HG03565 (cell line): ENCODE data around the gene STYK1.
"Not testable (repeated sequence)": the region's sequence is repeated elsewhere in the genome, so short reads cannot be mapped to it uniquely, and the experiment has no call there.

Source experiments
- ATAC-seq: cut with Tn5 transposase; IDR thresholded peaks from one replicate; pipeline ENCODE4 v1.9.1; 2021; ENCODE audit warnings: mild to moderate bottlenecking, moderate library complexity; ENCODE audit not compliant: unreplicated experiment

STYK1 gene

DNA sequence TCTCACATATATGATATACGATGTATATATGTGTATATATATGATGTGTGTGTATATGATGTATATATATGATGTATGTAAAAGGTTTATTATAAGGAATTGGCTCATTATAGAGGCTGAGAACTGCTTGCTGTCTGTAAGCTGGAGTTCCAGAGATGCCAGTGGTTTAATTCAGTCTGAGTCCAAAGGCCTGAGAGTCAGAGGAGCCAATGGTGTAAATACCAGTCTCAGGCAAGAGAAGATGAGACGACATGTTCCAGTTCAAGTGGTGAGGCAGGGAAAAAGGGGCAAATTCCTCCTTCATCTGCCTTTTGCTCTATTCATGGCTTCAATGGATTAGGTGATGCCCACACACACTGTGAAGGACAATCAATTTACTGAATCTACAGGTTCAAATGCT is 17.1 kb upstream of the STYK1 start:
- ATAC-seq: no peak

DNA sequence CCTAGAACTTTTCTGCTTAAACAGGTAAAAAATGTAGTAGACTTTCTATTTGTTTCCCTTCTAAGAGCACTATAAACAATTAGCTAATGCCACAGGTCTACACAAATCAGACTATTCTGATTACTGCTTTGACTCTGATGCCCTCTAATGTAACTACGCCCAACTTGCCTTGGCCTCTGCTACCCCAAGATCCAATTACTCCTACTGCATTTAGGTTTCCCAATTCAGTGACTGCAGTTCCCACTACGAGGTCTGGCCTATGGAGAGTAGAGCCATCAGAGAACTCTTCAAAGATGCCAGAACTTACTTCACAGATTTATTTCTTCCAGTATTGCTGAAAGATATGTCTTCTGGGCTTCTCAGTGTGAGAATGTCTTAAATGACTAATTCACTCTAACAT is 15.3 kb upstream of the STYK1 start:
- ATAC-seq: no peak

DNA sequence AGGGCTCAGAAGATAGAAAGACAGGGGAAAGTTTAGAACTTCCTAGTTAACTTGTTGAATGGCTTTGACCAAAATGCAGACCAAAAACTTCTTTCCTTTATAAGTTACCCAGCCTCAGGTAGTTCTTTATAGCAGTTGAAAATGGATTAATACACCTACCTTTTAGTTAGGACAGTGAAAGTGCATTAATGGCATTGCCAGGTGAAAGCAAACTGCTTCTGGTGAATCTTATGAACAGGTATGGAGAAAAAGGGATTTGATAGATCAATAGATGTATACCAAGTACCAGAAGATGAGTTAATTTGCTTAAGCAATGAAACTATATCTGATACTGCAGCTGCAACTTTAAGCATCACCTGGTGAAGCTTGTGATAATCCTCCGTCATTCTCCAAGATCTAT is 14.2 kb upstream of the STYK1 start:
- no peak for ATAC-seq

DNA sequence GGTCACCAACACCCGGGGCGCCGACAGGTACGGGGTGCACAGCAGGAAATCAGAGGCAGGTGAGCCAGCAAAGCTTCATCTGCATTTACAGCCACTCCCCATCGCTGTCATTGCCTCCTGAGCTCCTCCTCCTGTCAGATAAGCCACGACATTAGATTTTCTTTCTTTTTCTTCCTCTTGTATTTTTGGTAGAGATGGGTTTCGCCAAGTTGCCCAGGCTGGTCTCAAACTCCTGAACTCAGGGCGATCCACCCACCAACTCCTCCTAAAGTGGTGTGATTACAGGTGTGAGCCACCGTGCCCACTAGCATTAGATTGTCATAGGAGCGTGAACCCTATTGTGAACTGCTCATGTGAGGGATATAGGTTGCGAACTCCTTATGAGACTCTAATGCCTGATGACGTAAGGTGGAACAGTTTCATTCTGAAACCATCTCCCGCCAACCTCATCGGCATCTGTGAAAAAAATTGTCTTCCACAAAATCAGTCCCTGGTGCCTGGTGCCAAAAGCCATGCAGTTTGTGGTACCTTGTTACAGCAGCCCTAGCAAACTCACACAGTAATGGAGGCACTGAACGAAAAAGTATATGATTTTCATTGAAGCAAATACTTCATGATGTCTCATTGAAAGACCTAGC is 1.5 kb downstream of the STYK1 start:
- no peak for ATAC-seq

DNA sequence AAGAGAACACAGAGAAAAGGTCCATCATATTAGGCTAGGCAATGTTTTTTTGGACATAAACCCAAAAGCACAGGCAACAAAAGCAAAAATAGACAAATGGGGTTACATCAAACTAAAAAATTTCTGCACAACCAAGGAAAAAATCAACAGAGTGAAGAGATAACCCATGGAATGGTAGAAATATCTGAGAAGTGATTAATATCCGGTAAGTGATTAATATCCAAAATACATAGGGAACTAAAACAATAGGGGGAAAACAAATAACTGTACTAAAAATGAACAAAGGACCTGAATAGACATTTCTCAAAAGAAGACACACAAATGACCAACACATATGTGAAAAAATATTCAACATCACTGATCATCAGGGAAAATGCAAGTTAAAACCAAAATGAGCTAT is 4.3 kb downstream of the STYK1 start:
- ATAC-seq: no peak

DNA sequence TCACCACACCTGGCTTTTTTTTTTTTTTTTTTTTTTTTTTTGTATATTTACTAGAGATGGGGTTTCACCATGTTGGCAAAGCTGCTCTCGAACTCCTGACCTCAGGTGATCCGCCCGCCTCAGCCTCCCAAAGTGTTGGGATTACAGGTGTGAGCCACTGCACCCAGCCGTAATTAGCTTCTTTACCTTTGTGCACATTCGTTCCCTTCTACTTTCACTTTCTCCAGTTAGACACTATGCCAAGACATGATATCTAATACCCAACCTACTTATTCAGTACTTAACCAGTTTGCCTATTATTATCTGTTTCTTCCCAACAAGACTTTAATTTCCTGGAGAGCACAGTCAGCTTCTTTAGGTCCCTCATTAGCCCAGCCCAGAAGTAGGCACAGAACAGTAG is 5.3 kb downstream of the STYK1 start:
- no peak for ATAC-seq

DNA sequence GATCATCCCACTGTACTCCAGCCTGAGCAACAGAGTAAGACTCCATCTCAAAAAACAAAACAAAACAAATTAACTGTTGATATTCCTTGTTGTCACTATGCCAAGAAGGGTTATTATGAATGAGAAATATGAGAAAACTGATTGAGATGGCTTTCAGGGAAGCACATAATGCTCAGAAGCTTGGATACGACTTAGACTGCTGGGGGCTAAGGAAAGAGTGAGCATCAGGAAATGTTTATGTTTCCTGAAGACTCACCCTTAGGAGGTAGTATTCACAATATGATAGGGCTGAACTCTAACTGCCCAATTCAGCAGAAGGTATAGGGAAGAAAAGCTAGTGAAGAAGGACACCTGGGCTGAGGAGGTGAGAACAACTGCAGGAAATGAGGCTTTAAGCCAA is 6.3 kb downstream of the STYK1 start:
- ATAC-seq: no peak

DNA sequence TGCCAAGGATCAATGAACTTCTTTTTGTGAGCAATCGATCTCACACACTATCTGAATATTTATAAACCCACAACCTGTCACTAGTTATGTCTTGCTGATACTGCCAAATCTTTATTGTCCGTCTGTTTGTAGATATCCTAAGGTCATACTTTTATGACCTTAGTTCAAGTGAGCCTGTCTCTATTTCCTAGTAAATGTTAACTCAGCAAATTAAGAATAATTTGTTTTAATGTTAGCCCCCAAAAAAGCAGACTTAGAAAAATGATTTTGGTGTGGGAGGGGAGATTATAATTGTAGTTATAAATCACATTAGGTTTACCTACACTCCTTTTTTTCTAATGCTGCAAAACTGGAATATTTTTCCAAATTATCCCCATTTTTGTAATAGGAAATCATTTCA is 9.4 kb downstream of the STYK1 start:
- ATAC-seq: no peak

DNA sequence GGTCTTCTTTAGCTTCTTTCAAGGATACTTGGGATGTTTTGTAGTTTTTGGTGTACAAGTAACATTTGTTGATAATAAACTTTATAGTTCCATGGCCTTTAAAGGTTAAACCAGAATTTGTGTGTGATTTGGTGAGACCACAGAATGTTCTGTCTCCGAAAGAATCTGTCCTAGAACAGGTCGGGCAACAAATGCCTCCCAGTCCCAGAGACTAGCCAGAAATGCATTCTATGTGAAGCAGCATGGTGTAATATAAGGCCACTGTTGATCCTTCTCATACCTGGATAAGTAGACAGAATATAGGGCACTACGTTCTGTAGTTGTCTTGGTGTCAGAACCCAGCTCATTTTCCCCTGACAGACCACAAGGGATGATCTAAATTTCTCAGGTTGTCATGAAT is 10.0 kb downstream of the STYK1 start:
- ATAC-seq: no peak

DNA sequence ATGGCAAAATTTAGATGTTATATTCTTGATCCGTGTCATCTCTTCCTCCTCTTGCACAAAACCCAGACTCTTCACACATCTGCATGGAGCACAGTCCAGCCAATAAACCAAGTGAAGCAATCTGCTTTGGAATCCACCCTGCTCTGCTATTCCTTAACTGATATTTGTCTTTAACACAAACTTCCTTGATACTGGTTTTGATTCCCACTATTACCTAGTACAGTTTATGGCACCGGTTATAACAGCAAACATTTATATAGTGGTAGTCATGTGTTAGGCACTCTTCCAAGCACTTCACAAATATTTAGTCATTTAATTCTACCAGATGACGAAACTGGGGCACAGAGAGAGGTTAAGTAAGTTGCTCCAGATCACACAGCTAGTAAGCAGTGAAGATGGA is 12.5 kb downstream of the STYK1 start:
- ATAC-seq: no peak

DNA sequence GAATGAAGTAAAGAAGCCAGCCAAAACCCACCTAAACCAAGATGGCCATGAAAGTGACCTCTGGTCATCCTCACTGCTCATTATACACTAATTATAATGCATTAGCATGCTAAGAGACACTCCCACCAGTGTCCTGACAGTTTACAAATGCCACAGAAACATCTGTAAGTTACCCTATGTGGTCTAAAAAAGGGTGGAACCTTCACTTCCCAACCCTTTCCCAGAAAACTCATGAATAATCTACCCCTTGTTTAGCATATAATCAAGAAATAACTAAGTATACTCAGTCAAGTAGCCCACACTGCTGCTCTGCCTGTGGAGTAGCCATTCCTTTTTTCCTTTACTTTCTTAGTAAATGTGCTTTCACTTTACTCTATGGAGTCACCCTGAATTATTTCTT is 19.8 kb downstream of the STYK1 start:
- no peak for ATAC-seq

DNA sequence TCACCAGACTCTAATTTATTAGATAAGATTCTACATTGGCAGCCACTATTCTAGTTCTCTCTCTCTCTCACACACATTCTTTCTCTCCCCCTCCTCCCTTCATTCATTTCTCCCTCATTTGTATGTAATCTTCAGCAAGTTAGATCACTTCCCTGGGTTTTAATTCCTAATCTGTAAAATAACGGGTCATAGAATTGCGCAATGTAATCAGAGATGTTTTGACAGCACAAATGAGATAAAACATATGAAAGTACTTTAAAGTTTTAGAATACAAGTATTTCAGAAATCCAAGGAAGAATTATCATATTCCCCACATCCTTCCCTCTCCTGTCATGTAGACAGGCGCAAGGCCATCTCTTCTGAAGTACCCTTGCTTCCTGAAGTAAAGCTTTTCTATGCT is 21.7 kb downstream of the STYK1 start:
- ATAC-seq: no peak

DNA sequence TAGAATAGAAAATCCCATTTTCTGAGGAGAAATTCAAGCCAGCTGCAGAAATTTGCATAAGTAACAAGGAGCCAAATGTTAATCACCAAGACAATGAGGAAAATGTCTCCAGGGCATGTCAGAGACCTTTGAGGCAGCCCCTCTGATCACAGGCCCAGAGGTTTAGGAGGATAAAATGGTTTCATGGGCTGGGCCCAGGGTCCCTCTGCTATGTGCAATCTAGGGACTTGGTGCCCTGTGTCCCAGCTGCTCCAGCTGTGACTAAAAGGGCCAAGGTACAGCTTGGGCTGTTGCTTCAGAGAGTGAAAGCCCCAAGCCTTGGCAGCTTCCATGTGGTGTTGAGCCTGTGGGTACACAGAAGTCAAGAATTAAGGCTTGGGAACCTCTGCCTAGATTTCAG is 27.3 kb downstream of the STYK1 start:
- ATAC-seq: not testable (repeated sequence)

DNA sequence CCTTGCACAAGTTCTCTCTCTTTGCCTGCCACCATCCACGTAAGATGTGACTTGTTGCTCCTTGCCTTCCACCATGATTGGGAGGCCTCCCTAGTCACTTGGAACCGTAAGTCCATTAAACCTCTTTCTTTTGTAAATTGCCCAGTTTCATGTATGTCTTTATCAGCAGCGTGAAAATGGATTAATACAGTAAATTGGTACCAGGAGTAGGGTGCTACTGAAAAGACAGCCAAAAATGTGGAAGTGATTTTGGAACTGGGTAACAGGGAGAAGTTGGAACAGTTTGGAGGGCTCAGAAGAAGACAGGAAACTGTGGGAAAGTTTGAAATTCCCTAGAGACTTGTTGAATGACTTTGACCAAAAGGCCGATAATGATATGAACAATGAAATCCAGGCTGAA is 27.9 kb downstream of the STYK1 start:
- no peak for ATAC-seq

DNA sequence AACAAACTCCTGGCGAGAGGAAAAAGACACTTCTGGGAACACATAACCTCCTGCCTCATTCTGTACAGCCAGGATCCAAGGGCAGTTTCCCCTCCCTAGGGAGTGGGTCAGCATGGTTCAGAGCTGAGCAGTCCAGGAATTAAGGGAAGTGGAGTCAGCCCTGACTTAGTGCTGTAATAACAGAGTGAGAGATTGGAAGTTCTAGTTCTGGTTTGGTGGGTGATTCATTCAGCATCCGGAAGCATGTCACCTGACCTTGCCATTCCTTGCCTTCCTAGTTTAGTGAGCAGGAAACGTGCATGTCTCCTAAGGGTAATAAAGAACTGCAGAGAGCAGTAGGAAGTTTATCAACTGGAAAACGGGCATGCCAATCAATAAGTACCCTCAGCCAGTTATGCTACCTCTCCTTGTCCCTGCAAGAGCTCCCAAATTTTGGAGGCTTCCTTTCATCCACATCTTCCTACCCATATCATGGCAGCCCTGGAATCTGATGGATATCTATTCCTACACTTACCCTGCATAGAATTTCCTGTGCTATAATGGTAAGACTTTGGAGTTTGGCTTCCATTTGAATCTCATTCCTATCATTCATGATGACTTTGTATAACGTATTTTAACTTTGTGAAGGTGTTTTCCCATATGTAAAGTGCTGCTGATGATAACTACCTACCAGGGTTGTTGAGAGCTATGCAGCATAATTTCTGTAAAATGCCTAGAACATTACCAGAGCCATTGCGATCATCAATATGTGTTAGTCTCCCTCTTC is 31.9 kb downstream of the STYK1 start:
- no peak for ATAC-seq

DNA sequence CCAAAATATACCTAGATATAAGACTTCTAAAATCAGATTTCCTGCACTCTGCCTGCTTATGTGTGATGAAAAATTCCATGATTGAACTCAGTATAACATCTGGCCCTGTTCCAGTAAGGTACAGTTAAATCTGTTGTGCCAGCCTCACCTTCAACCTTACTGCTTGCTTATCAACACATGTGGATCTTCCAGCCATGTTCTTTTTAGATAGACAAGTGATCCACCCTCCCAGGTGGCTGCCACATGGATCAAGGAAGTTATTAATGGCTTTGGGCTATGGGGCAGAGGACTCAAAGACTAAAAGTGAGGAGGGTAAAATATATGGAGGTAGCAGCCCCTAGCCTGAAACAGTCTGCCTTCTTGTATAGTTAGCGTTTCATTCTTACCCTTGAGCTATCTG is 35.1 kb downstream of the STYK1 start:
- ATAC-seq: no peak

DNA sequence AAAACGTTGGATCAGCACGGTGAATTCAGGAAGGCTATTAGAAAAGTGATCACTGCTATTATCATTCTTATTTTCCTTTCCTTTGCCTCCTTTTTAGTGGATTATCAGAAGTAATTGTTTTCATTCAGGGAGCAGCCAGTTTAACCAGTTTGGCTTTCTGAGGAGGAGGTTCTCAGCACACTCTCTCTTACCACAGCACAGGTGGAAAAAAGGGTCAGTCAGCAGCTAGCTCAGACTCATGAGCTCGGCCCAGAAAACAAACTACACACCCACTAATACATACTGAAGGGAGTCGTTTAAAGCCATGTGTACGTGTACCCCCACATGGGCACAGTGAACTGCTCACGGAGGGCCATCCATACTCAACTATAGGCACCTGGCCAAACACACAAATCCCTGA is 37.2 kb downstream of the STYK1 start:
- ATAC-seq: no peak

DNA sequence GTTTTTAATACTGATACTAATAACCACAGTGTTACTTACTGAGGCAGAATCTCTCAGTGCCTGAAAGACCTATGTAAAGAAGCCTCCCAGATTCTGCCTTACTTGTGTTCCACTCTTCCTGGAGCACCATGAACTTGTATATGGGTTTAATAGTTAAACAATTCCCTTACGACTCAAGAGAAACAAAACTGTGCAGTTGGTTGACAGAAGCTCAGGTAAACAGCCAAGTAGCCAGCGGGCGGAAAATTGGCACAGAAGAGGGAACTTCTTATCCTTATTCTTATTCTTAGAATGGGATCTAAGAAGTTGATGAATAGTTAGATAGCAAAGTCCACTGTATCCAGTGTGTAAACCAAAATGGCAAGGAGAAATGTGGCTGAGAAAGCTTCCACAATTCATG is 37.7 kb downstream of the STYK1 start:
- no peak for ATAC-seq

DNA sequence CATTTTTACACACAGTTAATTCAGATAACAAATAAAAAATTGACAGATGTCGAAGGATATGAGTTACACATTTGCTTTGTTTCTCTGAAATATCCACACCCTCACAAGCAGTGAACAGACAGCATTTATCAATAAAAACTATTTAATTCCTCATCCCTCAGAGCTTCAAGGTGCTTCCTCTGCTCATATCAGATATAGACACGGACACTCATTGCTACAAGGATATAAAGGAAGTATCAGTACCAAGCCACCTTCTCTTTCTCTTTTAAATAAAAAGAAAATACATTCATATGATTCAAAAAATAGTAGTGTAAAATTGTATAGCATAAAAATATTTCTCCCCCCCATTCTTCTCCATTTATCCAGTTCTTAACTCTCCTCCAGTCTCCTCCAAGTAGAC is 38.5 kb downstream of the STYK1 start:
- ATAC-seq: no peak

DNA sequence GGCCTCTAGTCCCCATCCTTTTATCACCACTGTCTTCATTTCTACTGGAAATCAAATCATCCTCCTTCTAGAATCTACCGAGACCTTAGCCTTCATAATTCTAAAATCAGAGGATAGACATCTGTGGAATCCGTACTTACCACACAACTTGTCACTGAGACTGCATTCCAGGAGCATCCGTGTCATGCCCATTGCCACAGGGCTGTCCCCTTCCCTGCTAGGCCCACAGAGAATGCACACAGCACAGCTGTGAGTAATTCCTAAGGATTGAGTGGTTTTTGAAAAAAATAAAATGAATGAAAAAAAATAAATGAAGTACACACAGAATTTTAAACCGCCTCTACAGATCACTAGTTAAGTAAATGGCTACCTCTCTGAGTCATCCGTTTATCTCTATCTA is 39.4 kb downstream of the STYK1 start:
- ATAC-seq: no peak

DNA sequence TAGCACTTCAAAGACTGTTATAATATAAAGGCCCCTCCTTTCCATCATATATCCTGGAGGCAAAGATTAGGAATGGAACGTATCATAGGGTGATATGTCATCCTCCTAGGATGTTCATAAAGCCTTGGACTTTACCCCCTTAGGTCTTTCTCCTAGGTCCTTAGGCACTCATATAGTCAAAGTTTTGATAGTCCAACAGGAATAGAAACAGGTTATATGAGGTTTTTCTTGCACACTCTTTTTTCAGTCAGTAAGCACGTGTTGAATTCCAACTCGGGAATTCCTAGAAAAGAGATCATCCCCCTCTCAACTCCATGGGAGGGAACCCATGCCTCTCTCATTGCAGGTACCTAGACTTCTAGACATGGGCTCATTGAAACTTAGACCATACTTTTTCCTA is 40.3 kb downstream of the STYK1 start:
- no peak for ATAC-seq

DNA sequence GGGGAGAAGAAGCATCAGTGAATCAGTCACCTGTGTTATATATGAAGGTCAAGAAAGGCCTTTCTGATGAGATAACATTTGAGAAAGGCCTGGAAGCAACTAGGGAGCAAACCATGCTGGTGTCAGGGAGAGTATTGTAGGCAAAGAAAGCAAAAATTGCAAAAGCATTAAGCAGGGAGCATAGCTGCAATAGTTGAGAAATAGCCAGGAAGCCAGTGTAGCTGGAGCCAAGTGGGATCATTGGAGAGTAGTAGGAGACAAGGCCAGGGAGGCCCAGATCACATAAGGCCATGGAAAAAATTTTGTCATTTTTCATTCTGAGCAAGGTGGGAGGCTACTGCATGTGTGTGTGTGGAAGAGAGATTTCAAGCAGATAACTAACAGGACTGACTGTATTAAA is 41.6 kb downstream of the STYK1 start:
- no peak for ATAC-seq

DNA sequence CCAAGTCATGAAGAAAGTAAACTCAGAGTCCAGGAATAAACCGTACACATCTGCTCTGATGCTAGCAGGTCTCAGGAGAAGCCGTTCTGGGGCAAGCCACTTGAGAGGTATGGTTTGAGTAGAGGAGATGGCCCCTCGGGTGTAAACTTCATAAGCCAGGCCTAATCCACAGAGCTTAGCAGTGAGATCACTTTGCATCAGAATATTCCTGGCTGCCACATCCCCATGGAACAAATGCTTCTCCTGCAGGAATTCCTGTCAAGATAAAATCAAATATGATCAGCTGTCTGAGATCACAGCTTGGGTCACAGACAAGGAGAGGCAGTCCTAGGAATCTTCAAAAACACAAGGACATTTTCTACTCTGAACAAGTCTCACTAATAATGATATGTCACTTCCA is 49.2 kb downstream of the STYK1 start:
- no peak for ATAC-seq
